Keratinocyte (primary cell): ENCODE measurements around the gene FCHSD1. TPM values are rescaled to one million over a fixed set of nuclear protein-coding genes. Genes with fewer than 3 reads are reported as not detected.

Experiments
- DNase-seq: peaks from one replicate; pipeline ENCODE4 v3.0.0-alpha.2; 2011; ENCODE audit warnings: low read depth, missing footprints, low spot score
- FAIRE-seq: peaks from 2 replicates; lab custom pipeline; 2011; peaks lifted over from hg19 to GRCh38; lab: Jason Lieb, UNC
- H2AFZ ChIP-seq: 2 replicates; pipeline ENCODE4 v1.6.0; 2012; ENCODE audit warnings: low read length, control low read depth, inconsistent platforms; ENCODE audit not compliant: control insufficient read depth
- H3K27ac ChIP-seq: 2 replicates; pipeline ENCODE4 v1.5.1; 2011; ENCODE audit warnings: low read length; ENCODE audit not compliant: control insufficient read depth, insufficient read depth
- H3K27me3 ChIP-seq: 3 replicates; pipeline ENCODE4 v1.6.0; 2011; ENCODE audit warnings: low read length; ENCODE audit not compliant: control insufficient read depth, insufficient read depth; ENCODE audit errors: extremely low read depth
- H3K36me3 ChIP-seq, 2 experiments: 2 replicates in 1 of 2; 3 replicates in 1 of 2; pipeline ENCODE4 v1.5.1; 2011; ENCODE audit warnings: low read length in 2 of 2, mild to moderate bottlenecking in 1 of 2; ENCODE audit not compliant: control insufficient read depth in 2 of 2, insufficient read depth in 2 of 2; ENCODE audit errors: extremely low read depth in 1 of 2
- H3K4me1 ChIP-seq: 3 replicates; pipeline ENCODE4 v1.5.1; 2011; ENCODE audit warnings: low read length; ENCODE audit not compliant: control insufficient read depth, insufficient read depth; ENCODE audit errors: extremely low read depth
- H3K4me2 ChIP-seq: 3 replicates; pipeline ENCODE4 v1.6.0; 2011; ENCODE audit warnings: low read depth, low read length; ENCODE audit not compliant: control insufficient read depth, insufficient read depth; ENCODE audit errors: extremely low read depth
- H3K4me3 ChIP-seq, 3 experiments: fragments of 200-600 bp in 1 of 3; sonication (generic) in 1 of 3; 2 replicates in 2 of 3; 3 replicates in 1 of 3; pipeline ENCODE4 v1.5.1; 2011 to 2016; ENCODE audit warnings: low read length in 3 of 3, mild to moderate bottlenecking in 3 of 3, control low read depth in 2 of 3, inconsistent platforms in 1 of 3, low read depth in 1 of 3, mixed read lengths in 1 of 3, mixed run types in 1 of 3, moderate library complexity in 1 of 3; ENCODE audit not compliant: control insufficient read depth in 2 of 3, insufficient read depth in 2 of 3; ENCODE audit errors: extremely low read depth in 1 of 3
- H3K79me2 ChIP-seq: 2 replicates; pipeline ENCODE4 v1.6.0; 2012; ENCODE audit warnings: low read length; ENCODE audit not compliant: control insufficient read depth, insufficient read depth
- H3K9ac ChIP-seq: 3 replicates; pipeline ENCODE4 v1.6.0; 2011; ENCODE audit warnings: low read length; ENCODE audit not compliant: control insufficient read depth, insufficient read depth; ENCODE audit errors: extremely low read depth
- H3K9me1 ChIP-seq: 3 replicates; pipeline ENCODE4 v1.6.0; 2011; ENCODE audit warnings: low read length; ENCODE audit not compliant: control insufficient read depth, insufficient read depth; ENCODE audit errors: extremely low read depth
- H3K9me3 ChIP-seq: 2 replicates; pipeline ENCODE4 v1.5.1; 2012; ENCODE audit warnings: low read depth, low read length; ENCODE audit not compliant: control insufficient read depth
- H4K20me1 ChIP-seq: 3 replicates; pipeline ENCODE4 v1.6.0; 2011; ENCODE audit warnings: low read length; ENCODE audit not compliant: control insufficient read depth, insufficient read depth; ENCODE audit errors: extremely low read depth
- CTCF ChIP-seq, 3 experiments: IDR thresholded peaks in 1 of 3; conservative IDR thresholded peaks in 1 of 3; optimal IDR thresholded peaks in 1 of 3; 2 replicates in 2 of 3; 3 replicates in 1 of 3; pipeline versions ENCODE3 to v1.5.1; 2011; ENCODE audit warnings: low read length in 3 of 3, mild to moderate bottlenecking in 3 of 3, moderate library complexity in 2 of 3, control low read depth in 1 of 3, inconsistent platforms in 1 of 3; ENCODE audit not compliant: insufficient read depth in 2 of 3; ENCODE audit errors: extremely low read depth in 1 of 3
- EZH2 ChIP-seq: IDR thresholded peaks from one replicate; pipeline ENCODE4 v1.6.1; 2012; ENCODE audit warnings: inconsistent platforms, mild to moderate bottlenecking, low read length, moderate library complexity
- dilution Hi-C: fragments of 300-500 bp; cut with MboI; formaldehyde crosslinking; loops from one replicate; pipeline ENCODE4 v1.7.0; 2020; ENCODE audit warnings: low sequenced_read_pairs; ENCODE audit not compliant: extremely low pct_ligation_motif_present
- polyA plus RNA-seq, 5 experiments: library from polyadenylated mRNA; depleted of rRNA in 3 of 5; stranded (reverse) in 3 of 5; stranded (forward) in 1 of 5; unstranded in 1 of 5; fragments of >200 nt; gene quantifications; 1 replicate in 1 of 5; 2 replicates in 3 of 5; 3 replicates in 1 of 5; pipeline versions ENCODE4 v1.2.1 to v1.2.3, GENCODE V29; 2011 to 2012; ENCODE audit warnings: missing spikeins in 2 of 5, low read depth in 1 of 5, low replicate concordance in 1 of 5

FCHSD1 gene
- polyA plus RNA-seq, 1 donor (not counting 4 experiments of a cell fraction or from before 2014, with no cell fraction given): 13.5 TPM

- Histone ChIP-seq H3K4me1 (peaks cover 22% of the 10 kb centered on the region), H3K9me1 (no peaks in the 10 kb centered on the region), H3K27me3 (peaks cover 13% of the 10 kb centered on the region), H2AFZ (no peak overlapping the region), H4K20me1 (no peaks in the 10 kb centered on the region), H3K9ac (no peak overlapping the region), H3K4me2 (no peak overlapping the region), H3K9me3 (no peaks in the 10 kb centered on the region), H3K79me2 (no peaks in the 10 kb centered on the region), H3K36me3 (no peaks in the 10 kb centered on the region), H3K27ac (no peak overlapping the region), H3K4me3 (no peak overlapping the region)
- TF ChIP-seq EZH2 (no peak), CTCF (optimal IDR thresholded peaks at IDR 0.05 in 1 of 3, IDR thresholded peaks at IDR 0.05 in 1 of 3, conservative IDR thresholded peaks at IDR 0.05 in 1 of 3; ENCODE audit: extremely low read depth in 1 of 3, insufficient read depth in 2 of 3, low read length in 3 of 3) (no peak)
- FAIRE-seq: no peak
- no peak for DNase-seq
- dilution Hi-C loops: no loop called here
These were observed 45.2 kb upstream of the FCHSD1 start for GRCh38 chr5:141696431-141696830.

GRCh38 chr5:141695627-141696215, 44.5 kb upstream of the FCHSD1 start:
- Histone ChIP-seq H2AFZ (no peak overlapping the region), H3K27ac (no peak overlapping the region), H3K36me3 (no peaks in the 10 kb centered on the region), H4K20me1 (no peaks in the 10 kb centered on the region), H3K4me1 (peaks cover 22% of the 10 kb centered on the region), H3K27me3 (peaks cover 9% of the 10 kb centered on the region), H3K4me3 (no peak overlapping the region), H3K9ac (no peak overlapping the region), H3K79me2 (no peaks in the 10 kb centered on the region), H3K9me1 (no peaks in the 10 kb centered on the region), H3K9me3 (no peaks in the 10 kb centered on the region), H3K4me2 (no peak overlapping the region)
- TF ChIP-seq CTCF (optimal IDR thresholded peaks at IDR 0.05 in 1 of 3, IDR thresholded peaks at IDR 0.05 in 1 of 3, conservative IDR thresholded peaks at IDR 0.05 in 1 of 3; ENCODE audit: extremely low read depth in 1 of 3, insufficient read depth in 2 of 3, low read length in 3 of 3) (no peak), EZH2 (no peak)
- no peak for DNase-seq
- FAIRE-seq: no peak
- dilution Hi-C loops: no loop called here
